ENCODE measurements around the gene FUT1. TPM values are rescaled to one million over a fixed set of nuclear protein-coding genes. Genes with fewer than 3 reads are reported as not detected.
"Not testable (repeated sequence)": the region's sequence is repeated elsewhere in the genome, so short reads cannot be mapped to it uniquely, and the experiment has no call there.

Gene FUT1
- total RNA-seq, 3 donors from 2014 or later = 0.48 to 6.2 (median 3.1) TPM

DNA sequence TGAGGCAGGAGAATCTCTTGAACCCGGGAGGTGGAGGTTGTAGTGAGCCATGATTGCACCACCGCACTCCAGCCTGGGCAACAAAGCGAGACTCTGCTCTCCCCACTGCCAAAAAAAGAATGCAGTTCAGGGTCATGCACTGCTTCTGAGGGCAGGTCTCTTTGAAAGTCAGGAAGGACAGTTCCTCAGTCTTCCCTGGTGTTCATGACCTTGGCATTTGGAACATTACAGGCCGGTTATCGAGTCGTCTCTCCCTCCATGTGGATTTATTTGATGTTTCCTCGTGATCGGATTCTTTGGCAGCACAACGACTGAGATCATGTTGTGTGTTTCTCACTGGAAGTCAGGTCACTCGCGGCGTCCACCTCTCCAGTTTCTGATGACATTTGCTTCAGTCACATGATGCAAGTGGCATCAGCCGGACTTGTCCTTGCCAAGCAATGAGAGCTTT is 20.1 kb upstream of the FUT1 start:
- H3K27ac ChIP-seq = peak overlapping the region in 1 of 2 donors; percentile 39
- peak in 1 of 3 donors; percentile 33 for TF ChIP-seq POLR2AphosphoS5 (IDR thresholded peaks at IDR 0.05)
- TF ChIP-seq POLR2A (IDR thresholded peaks at IDR 0.05) = no peak

DNA sequence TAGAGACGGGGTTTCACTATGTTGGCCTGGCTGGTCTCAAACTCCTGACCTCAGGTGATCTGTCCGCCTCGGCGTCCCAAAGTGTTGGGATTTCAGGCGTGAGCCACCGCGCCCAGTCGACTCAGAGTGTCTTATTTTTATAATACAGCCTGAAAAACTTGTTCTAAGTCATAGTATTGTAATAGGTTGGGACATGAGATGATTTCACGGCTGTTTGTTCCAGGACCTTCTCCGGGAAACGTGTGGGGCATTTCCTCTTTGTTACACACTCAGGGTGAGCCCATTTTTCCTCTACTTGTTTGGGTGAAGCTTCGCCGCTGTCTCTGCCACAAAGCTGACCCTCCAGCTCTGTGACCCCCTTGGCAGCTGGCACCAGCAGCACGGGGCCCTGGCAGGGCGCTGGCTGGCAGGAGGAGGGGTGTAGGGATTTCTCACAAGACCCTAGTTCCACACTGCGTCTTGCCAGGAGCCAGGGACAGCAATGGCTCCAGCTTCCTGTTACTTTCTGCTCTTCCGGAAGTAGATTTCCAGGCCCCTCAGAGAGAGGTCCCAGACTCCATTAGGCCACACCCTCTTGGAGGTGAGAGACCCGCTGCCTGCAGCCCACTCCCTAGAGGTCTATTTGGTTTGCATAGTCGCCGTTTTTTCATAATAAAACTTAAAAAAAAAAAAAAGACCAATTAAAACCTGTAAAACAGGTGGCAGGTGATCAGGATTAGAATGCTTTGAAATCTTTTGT is 18.5 kb upstream of the FUT1 start:
- Histone ChIP-seq H3K9me3 (no peaks in the 10 kb centered on the region), H3K27ac (no peak overlapping the region), H3K27me3 (no peaks in the 10 kb centered on the region), H3K4me3 (no peak overlapping the region), H3K4me1 (no peaks in the 10 kb centered on the region), H3K36me3 (no peaks in the 10 kb centered on the region)
- TF ChIP-seq, protein P1, sequence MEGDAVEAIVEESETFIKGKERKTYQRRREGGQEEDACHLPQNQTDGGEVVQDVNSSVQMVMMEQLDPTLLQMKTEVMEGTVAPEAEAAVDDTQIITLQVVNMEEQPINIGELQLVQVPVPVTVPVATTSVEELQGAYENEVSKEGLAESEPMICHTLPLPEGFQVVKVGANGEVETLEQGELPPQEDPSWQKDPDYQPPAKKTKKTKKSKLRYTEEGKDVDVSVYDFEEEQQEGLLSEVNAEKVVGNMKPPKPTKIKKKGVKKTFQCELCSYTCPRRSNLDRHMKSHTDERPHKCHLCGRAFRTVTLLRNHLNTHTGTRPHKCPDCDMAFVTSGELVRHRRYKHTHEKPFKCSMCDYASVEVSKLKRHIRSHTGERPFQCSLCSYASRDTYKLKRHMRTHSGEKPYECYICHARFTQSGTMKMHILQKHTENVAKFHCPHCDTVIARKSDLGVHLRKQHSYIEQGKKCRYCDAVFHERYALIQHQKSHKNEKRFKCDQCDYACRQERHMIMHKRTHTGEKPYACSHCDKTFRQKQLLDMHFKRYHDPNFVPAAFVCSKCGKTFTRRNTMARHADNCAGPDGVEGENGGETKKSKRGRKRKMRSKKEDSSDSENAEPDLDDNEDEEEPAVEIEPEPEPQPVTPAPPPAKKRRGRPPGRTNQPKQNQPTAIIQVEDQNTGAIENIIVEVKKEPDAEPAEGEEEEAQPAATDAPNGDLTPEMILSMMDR (IDR thresholded peaks at IDR 0.05) = no peak
- TF ChIP-seq POLR2AphosphoS5 (IDR thresholded peaks at IDR 0.05) (no peak), POLR2A (IDR thresholded peaks at IDR 0.05) (no peak)
- DNase-seq (ENCODE audit: low spot score in 2 of 2) = no peak
- intact Hi-C loops (cut with DNase I; ENCODE audit: low total_unique reads) = no loop called here

More for the DNA sequence above, 20.1 kb upstream of the FUT1 start:
- Histone ChIP-seq H3K36me3 (no peaks in the 10 kb centered on the region), H3K4me1 (no peaks in the 10 kb centered on the region), H3K4me3 (no peak overlapping the region), H3K9me3 (no peaks in the 10 kb centered on the region), H3K27me3 (no peaks in the 10 kb centered on the region)
- intact Hi-C loops (cut with DNase I; ENCODE audit: low total_unique reads) = no loop called here
- peak; percentile 59 to 64 for DNase-seq (ENCODE audit: low spot score in 2 of 2)

DNA sequence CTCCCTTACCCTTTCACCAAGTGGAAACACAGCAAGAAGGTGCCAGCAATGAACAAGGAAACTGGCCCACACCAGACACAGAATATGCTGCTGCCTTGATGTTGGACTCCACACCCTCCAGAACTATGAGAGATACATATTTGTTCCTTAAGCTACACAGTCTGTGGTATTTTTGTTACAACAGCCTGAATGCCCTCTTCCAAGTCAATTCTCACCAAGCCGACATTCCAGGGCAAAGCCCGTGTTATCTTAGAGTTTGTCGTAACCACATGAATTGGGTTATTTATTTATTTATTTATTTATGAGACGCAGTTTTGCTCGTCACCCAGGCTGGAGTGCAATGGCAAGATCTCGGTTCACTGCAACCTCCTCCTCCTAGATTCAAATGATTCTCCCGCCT is 17.8 kb upstream of the FUT1 start:
- no peaks in the 10 kb centered on the region for H3K27me3 ChIP-seq
- H3K27ac ChIP-seq = no peak overlapping the region
- H3K4me3 ChIP-seq = no peak overlapping the region
- no peaks in the 10 kb centered on the region for H3K9me3 ChIP-seq
- no peaks in the 10 kb centered on the region for H3K36me3 ChIP-seq
- no peaks in the 10 kb centered on the region for H3K4me1 ChIP-seq
- intact Hi-C loops (cut with DNase I; ENCODE audit: low total_unique reads) = no loop called here
- no peak for TF ChIP-seq POLR2AphosphoS5 (IDR thresholded peaks at IDR 0.05)
- TF ChIP-seq, protein P1 (IDR thresholded peaks at IDR 0.05) = no peak
- no peak for TF ChIP-seq POLR2A (IDR thresholded peaks at IDR 0.05)
- DNase-seq (ENCODE audit: low spot score in 2 of 2) = no peak

DNA sequence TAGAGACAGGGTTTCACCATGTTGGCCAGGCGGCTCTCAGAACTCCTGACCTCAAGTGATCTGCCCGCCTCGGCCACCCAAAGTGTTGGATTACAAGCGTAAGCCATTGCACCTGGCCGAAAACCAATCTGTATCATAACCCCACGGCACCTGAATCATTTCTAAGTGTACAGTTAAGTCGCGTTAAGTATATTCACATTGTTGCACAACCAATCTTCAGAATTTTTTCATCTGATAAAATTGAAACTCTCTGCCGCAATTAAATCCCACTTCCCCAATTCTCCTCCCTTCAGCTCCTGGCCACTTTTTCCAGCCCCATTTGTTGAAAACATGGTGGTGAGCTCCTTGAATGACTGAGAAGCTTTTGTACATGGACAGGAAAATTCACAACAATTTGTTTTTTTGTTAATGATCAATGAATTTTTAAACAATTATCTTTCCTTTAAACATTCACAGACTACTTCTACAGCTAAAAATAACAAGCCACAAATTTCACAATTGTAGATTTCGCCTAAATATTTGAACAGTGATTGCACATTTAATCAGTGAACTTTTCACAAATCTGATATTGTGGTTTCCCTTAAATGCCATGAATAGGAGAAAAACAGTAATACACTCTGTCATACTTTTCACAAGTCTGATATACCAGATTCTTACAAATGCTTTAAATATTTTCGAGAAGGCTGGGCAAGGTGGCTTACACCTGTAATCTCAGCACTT is 16.7 kb upstream of the FUT1 start:
- Histone ChIP-seq H3K4me3 (no peak overlapping the region), H3K27ac (no peak overlapping the region), H3K36me3 (no peaks in the 10 kb centered on the region), H3K9me3 (no peaks in the 10 kb centered on the region), H3K4me1 (no peaks in the 10 kb centered on the region), H3K27me3 (no peaks in the 10 kb centered on the region)
- intact Hi-C loops (cut with DNase I; ENCODE audit: low total_unique reads) = no loop called here
- TF ChIP-seq, protein P1 (IDR thresholded peaks at IDR 0.05) = no peak
- no peak for TF ChIP-seq POLR2A (IDR thresholded peaks at IDR 0.05)
- no peak for TF ChIP-seq POLR2AphosphoS5 (IDR thresholded peaks at IDR 0.05)
- no peak for DNase-seq (ENCODE audit: low spot score in 2 of 2)

DNA sequence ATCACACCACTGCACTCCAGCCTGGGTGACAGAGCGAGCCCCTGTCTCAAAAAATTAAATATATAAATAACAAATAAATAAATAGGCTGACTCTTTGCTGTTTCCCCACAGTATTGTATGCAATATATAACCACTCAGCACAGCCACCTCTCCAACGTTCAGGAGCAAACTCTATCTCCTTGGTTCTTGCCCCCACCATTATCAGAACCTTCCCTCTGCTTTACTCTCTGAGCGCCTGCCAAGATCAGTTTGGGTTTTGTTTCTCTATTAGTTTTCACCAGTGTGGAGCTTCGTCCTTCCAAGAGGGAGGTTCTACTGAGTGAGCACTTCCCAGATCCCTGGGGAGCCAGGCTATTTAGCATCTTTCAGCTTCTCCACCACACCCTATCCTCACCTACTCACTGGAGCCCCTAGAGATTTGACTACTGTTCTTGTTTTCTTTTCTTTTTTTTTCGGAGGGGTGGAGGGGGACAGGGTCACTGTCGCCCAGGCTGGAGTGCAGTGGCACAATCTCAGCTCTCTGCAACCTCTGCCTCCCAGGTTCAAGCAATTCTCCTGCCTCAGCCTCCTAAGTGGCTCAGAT is 15.8 kb upstream of the FUT1 start:
- intact Hi-C loops (cut with DNase I; ENCODE audit: low total_unique reads) = not testable (repeated sequence)

DNA sequence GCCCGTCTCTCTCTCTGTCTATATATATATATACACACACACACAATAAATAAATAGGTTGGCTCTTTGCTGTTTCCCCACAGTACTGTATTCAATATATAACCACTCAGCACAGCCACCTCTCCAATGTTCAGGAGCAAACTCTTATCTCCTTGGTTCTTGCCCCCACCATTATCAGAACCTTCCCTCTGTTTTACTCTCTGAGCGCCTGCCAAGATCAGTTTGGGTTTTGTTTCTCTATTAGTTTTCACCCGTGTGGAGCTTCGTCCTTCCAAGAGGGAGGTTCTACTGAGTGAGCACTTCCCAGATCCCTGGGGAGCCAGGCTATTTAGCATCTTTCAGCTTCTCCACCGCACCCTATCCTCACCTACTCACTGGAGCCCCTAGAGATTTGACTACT is 13.4 kb upstream of the FUT1 start:
- DNase-seq (ENCODE audit: low spot score in 2 of 2); H3K27me3 ChIP-seq; H3K27ac ChIP-seq; H3K9me3 ChIP-seq; intact Hi-C loops (cut with DNase I; ENCODE audit: low total_unique reads); H3K4me3 ChIP-seq; H3K36me3 ChIP-seq; H3K4me1 ChIP-seq: not testable (repeated sequence)

More for the DNA sequence above, 15.8 kb upstream of the FUT1 start:
- not testable (repeated sequence) for H3K36me3 ChIP-seq; H3K4me1 ChIP-seq; H3K4me3 ChIP-seq; H3K9me3 ChIP-seq; H3K27me3 ChIP-seq; H3K27ac ChIP-seq; DNase-seq (ENCODE audit: low spot score in 2 of 2)

Data from breast epithelium (tissue), 4 donors.